Measurements from ENCODE around the gene NUTF2.

DNA sequence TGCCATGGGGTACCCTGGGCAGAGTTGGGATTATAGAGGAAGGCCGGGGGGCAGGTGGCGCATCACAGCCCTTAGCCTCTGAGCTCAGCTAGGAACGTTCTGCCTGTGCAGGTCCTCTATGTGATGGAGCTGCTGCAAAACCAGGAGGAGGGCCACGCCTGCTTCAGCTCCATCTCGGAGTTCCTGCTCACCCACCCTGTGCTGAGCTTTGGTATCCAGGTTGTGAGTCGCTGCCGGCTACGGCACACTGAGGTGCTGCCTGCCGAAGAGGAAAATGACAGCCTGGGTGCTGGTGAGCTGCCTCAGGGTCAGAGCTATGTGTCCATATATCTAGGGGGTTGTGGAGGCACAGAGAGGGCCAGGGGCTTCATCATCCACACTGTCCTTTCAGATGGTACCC lies 32.1 kb downstream of the NUTF2 start:
- TF ChIP-seq, protein P1, sequence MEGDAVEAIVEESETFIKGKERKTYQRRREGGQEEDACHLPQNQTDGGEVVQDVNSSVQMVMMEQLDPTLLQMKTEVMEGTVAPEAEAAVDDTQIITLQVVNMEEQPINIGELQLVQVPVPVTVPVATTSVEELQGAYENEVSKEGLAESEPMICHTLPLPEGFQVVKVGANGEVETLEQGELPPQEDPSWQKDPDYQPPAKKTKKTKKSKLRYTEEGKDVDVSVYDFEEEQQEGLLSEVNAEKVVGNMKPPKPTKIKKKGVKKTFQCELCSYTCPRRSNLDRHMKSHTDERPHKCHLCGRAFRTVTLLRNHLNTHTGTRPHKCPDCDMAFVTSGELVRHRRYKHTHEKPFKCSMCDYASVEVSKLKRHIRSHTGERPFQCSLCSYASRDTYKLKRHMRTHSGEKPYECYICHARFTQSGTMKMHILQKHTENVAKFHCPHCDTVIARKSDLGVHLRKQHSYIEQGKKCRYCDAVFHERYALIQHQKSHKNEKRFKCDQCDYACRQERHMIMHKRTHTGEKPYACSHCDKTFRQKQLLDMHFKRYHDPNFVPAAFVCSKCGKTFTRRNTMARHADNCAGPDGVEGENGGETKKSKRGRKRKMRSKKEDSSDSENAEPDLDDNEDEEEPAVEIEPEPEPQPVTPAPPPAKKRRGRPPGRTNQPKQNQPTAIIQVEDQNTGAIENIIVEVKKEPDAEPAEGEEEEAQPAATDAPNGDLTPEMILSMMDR (conservative IDR thresholded peaks at IDR 0.05), result no peak
- no peak for TF ChIP-seq ZFX (IDR thresholded peaks at IDR 0.05)
